Neural progenitor cell (in vitro differentiated cells): ENCODE results near the gene TBCK.

Experiments used
- EZH2 ChIP-seq: fragments of 200-600 bp; sonication (generic); IDR thresholded peaks from 2 replicates; pipeline ENCODE4 v1.6.1; 2017; ENCODE audit warnings: antibody characterized with exemption, mild to moderate bottlenecking, moderate library complexity
- EZH2phosphoT487 ChIP-seq: fragments of 200-600 bp; sonication (generic); IDR thresholded peaks from 2 replicates; pipeline ENCODE4 v1.6.1; 2017; ENCODE audit warnings: antibody characterized with exemption
- TF ChIP-seq, protein P1 (sequence below): fragments of 200-600 bp; sonication (generic); IDR thresholded peaks from 2 replicates; pipeline ENCODE4 v1.5.1; 2017; ENCODE audit warnings: antibody characterized with exemption, mild to moderate bottlenecking

GRCh38 chr4:106306561-106306960 lies 9.4 kb downstream of the TBCK start:
- TF ChIP-seq, protein P1, sequence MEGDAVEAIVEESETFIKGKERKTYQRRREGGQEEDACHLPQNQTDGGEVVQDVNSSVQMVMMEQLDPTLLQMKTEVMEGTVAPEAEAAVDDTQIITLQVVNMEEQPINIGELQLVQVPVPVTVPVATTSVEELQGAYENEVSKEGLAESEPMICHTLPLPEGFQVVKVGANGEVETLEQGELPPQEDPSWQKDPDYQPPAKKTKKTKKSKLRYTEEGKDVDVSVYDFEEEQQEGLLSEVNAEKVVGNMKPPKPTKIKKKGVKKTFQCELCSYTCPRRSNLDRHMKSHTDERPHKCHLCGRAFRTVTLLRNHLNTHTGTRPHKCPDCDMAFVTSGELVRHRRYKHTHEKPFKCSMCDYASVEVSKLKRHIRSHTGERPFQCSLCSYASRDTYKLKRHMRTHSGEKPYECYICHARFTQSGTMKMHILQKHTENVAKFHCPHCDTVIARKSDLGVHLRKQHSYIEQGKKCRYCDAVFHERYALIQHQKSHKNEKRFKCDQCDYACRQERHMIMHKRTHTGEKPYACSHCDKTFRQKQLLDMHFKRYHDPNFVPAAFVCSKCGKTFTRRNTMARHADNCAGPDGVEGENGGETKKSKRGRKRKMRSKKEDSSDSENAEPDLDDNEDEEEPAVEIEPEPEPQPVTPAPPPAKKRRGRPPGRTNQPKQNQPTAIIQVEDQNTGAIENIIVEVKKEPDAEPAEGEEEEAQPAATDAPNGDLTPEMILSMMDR = no peak
- TF ChIP-seq EZH2 = no peak
- TF ChIP-seq EZH2phosphoT487 = no peak
